Body of pancreas (tissue), 4 donors: ENCODE data around the gene STIM1. TPM values are rescaled to one million over a fixed set of nuclear protein-coding genes. Genes with fewer than 3 reads are reported as not detected.
A peak's percentile ranks its signal among the peaks of the same experiment; 100 is the strongest.

Experiments
- ATAC-seq: fragments of 150-250 bp; one replicate; pipeline ENCODE4 v1.9.1; 2016
- DNase-seq, 4 donors: peaks; one replicate each; pipeline ENCODE4 v3.0.0-alpha.2; 2019
- H3K27ac ChIP-seq, 4 donors: fragments of 200-600 bp; sonication (generic); 1 replicate in 3 of 4; 2 replicates in 1 of 4; pipeline versions ENCODE4 v1.5.1 to v1.6.1; 2016 to 2019; ENCODE audit warnings: mild to moderate bottlenecking in 1 of 4, mixed read lengths in 1 of 4, moderate library complexity in 1 of 4
- H3K27me3 ChIP-seq, 2 donors: fragments of 200-600 bp; sonication (generic); one replicate each; pipeline ENCODE4 v1.6.0; 2016; ENCODE audit warnings: mild to moderate bottlenecking in 1 of 2
- H3K36me3 ChIP-seq, 2 donors: fragments of 200-600 bp; sonication (generic); replicated peaks in 1 of 2; 2 replicates each; pipeline ENCODE4 v1.5.1; 2016; ENCODE audit warnings: low read depth in 2 of 2; ENCODE audit not compliant: insufficient read depth in 1 of 2
- H3K4me1 ChIP-seq: fragments of 200-600 bp; sonication (generic); one replicate; pipeline ENCODE4 v1.6.0; 2016
- H3K4me3 ChIP-seq, 2 donors: fragments of 200-600 bp; sonication (generic); 1 replicate in 1 of 2; 2 replicates in 1 of 2; pipeline ENCODE4 v1.5.1; 2016 to 2019
- H3K9me3 ChIP-seq, 3 donors: fragments of 200-600 bp; sonication (generic); 1 replicate in 2 of 3; 2 replicates in 1 of 3; pipeline ENCODE4 v1.5.1; 2016
- CTCF ChIP-seq, 7 experiments: fragments of 450-650 bp in 4 of 7; fragments of 200-600 bp in 3 of 7; sonication (generic) in 3 of 7; IDR thresholded peaks; one replicate each; pipeline ENCODE4 v1.5.1; 2016 to 2019; ENCODE audit warnings: antibody characterized with exemption in 7 of 7
- POLR2A ChIP-seq, 3 donors: fragments of 450-650 bp; IDR thresholded peaks; one replicate each; pipeline ENCODE4 v1.6.1; 2016; ENCODE audit warnings: antibody characterized with exemption in 3 of 3, mild to moderate bottlenecking in 2 of 3
- WGBS, 2 donors: methylation state at CpG; one replicate each; pipeline ENCODE4 v1.1.5; 2017; 5-methylcytosine and 5-hydroxymethylcytosine counted together
- intact Hi-C: fragments of 100-400 bp; cut with DNase I; formaldehyde crosslinking; loops from one replicate; pipeline ENCODE4 v1.15.1; 2023
- total RNA-seq, 2 donors: library from RNA; depleted of rRNA; stranded (reverse); fragments of >200 nt; gene quantifications; one replicate each; pipeline ENCODE4 v1.1.0, GENCODE V29; 2016

The STIM1 gene
- total RNA-seq, 2 donors from 2014 or later: 20.4 to 24.6 TPM

GRCh38 chr11:4068962-4069361 is 213.5 kb downstream of the STIM1 start:
- H3K4me3 ChIP-seq: no peak overlapping the region
- ATAC-seq (no peak), DNase-seq (peak in 1 of 4 donors; percentile 20)
- TF ChIP-seq POLR2A (IDR thresholded peaks at IDR 0.05): no peak
- no peak for TF ChIP-seq CTCF (IDR thresholded peaks at IDR 0.05)
- intact Hi-C loops: no loop called here
- no peaks in the 10 kb centered on the region for H3K9me3 ChIP-seq
- H3K4me1 ChIP-seq: no peaks in the 10 kb centered on the region
- no peak overlapping the region for H3K27ac ChIP-seq
- WGBS, 2 donors: 68 to 94% methylated on average over 1 of the region's 1 CpG
- H3K36me3 ChIP-seq: peaks cover 0 to under 1% of the 10 kb centered on the region in 2 donors
- H3K27me3 ChIP-seq: no peaks in the 10 kb centered on the region

- no peak overlapping the region for H3K27ac ChIP-seq
- ATAC-seq (no peak), DNase-seq (no peak)
- H3K36me3 ChIP-seq: peaks cover 0 to 2% of the 10 kb centered on the region in 2 donors
- H3K9me3 ChIP-seq: no peaks in the 10 kb centered on the region
- no peak overlapping the region for H3K4me3 ChIP-seq
- no peaks in the 10 kb centered on the region for H3K27me3 ChIP-seq
- intact Hi-C loops: loop anchor here (5.0 kb wide), 1 partner anchor 224 kb away; no protein-coding TSS in a partner anchor
- H3K4me1 ChIP-seq: no peaks in the 10 kb centered on the region
- TF ChIP-seq POLR2A (IDR thresholded peaks at IDR 0.05) (no peak), CTCF (IDR thresholded peaks at IDR 0.05) (no peak)
These were observed 215.9 kb downstream of the STIM1 start for GRCh38 chr11:4071325-4071724.

- Histone ChIP-seq H3K4me3 (no peak overlapping the region), H3K4me1 (no peaks in the 10 kb centered on the region), H3K27ac (no peak overlapping the region), H3K27me3 (no peaks in the 10 kb centered on the region), H3K36me3 (peaks cover 0 to 2% of the 10 kb centered on the region in 2 donors), H3K9me3 (no peaks in the 10 kb centered on the region)
- no peak for TF ChIP-seq POLR2A (IDR thresholded peaks at IDR 0.05)
- TF ChIP-seq CTCF (IDR thresholded peaks at IDR 0.05): no peak
- DNase-seq (no peak), ATAC-seq (no peak)
- intact Hi-C loops: loop anchor here (5.0 kb wide), 1 partner anchor 225 kb away; no protein-coding TSS in a partner anchor
These were observed 216.4 kb downstream of the STIM1 start for GRCh38 chr11:4071914-4072313.

- ATAC-seq: peak; percentile 93
- Histone ChIP-seq H3K27ac (no peak overlapping the region), H3K4me1 (no peaks in the 10 kb centered on the region), H3K4me3 (no peak overlapping the region), H3K9me3 (no peaks in the 10 kb centered on the region), H3K27me3 (no peaks in the 10 kb centered on the region), H3K36me3 (peaks cover 0 to 2% of the 10 kb centered on the region in 2 donors)
- peak; percentile 60 to 84 (median 72) for DNase-seq
- peak; percentile 51 to 97 (median 93) for TF ChIP-seq CTCF (IDR thresholded peaks at IDR 0.05)
- TF ChIP-seq POLR2A (IDR thresholded peaks at IDR 0.05): no peak
- intact Hi-C loops: loop anchor here (5.0 kb wide), 1 partner anchor 225 kb away; no protein-coding TSS in a partner anchor
- WGBS, 2 donors: 4 to 7% methylated on average over 4 of the region's 4 CpGs
These were observed 217.3 kb downstream of the STIM1 start for GRCh38 chr11:4072668-4073285.

- TF ChIP-seq POLR2A (IDR thresholded peaks at IDR 0.05) (no peak), CTCF (IDR thresholded peaks at IDR 0.05) (no peak)
- Histone ChIP-seq H3K36me3 (peaks cover 0 to 2% of the 10 kb centered on the region in 2 donors), H3K9me3 (no peaks in the 10 kb centered on the region), H3K27me3 (no peaks in the 10 kb centered on the region), H3K4me3 (no peak overlapping the region), H3K27ac (no peak overlapping the region), H3K4me1 (no peaks in the 10 kb centered on the region)
- intact Hi-C loops: loop anchor here (5.0 kb wide), 1 partner anchor 227 kb away; no protein-coding TSS in a partner anchor
- no peak for DNase-seq
- ATAC-seq: no peak
- WGBS, 2 donors: 94 to 97% methylated on average over 7 of the region's 7 CpGs
These were observed 218.8 kb downstream of the STIM1 start for GRCh38 chr11:4074266-4074665.
